GM23248 (cell line): ENCODE measurements around the gene PEX11B. TPM values are rescaled to one million over a fixed set of nuclear protein-coding genes. Genes with fewer than 3 reads are reported as not detected.

ENCODE experiments used
- DNase-seq: peaks from one replicate; pipeline ENCODE4 v3.0.0-alpha.2; 2015
- H2AFZ ChIP-seq: fragments of 200-600 bp; sonication (generic); 2 replicates; pipeline ENCODE4 v1.6.1; 2016; ENCODE audit warnings: antibody characterized with exemption
- H3F3A ChIP-seq: fragments of 200-600 bp; sonication (generic); 2 replicates; pipeline ENCODE4 v1.6.1; 2016; ENCODE audit warnings: mild to moderate bottlenecking, antibody characterized with exemption, mixed run types; ENCODE audit not compliant: insufficient read depth
- H3K27ac ChIP-seq: fragments of 200-600 bp; sonication (generic); 2 replicates; pipeline ENCODE4 v1.5.1; 2016; ENCODE audit warnings: mild to moderate bottlenecking
- H3K27me3 ChIP-seq: fragments of 200-600 bp; sonication (generic); replicated peaks from 2 replicates; pipeline ENCODE4 v1.6.1; 2016; ENCODE audit warnings: mild to moderate bottlenecking; ENCODE audit not compliant: insufficient read depth
- H3K36me3 ChIP-seq: fragments of 200-600 bp; sonication (generic); 2 replicates; pipeline ENCODE4 v1.6.1; 2016; ENCODE audit warnings: low read depth, mild to moderate bottlenecking
- H3K4me1 ChIP-seq: fragments of 200-600 bp; sonication (generic); 2 replicates; pipeline ENCODE4 v1.6.1; 2016; ENCODE audit warnings: mild to moderate bottlenecking; ENCODE audit not compliant: insufficient read depth
- H3K4me2 ChIP-seq: fragments of 200-600 bp; sonication (generic); one replicate; pipeline ENCODE4 v1.6.1; 2016; ENCODE audit warnings: mild to moderate bottlenecking; ENCODE audit not compliant: unreplicated experiment
- H3K4me3 ChIP-seq: fragments of 200-600 bp; sonication (generic); 2 replicates; pipeline ENCODE4 v1.5.1; 2016; ENCODE audit warnings: mild to moderate bottlenecking
- H3K79me2 ChIP-seq: fragments of 200-600 bp; sonication (generic); 2 replicates; pipeline ENCODE4 v1.6.1; 2016; ENCODE audit warnings: mild to moderate bottlenecking; ENCODE audit not compliant: insufficient read depth
- H3K9ac ChIP-seq: fragments of 200-600 bp; sonication (generic); 2 replicates; pipeline ENCODE4 v1.6.1; 2016; ENCODE audit warnings: mild to moderate bottlenecking
- H3K9me2 ChIP-seq: fragments of 200-600 bp; sonication (generic); 2 replicates; pipeline ENCODE4 v1.6.1; 2016; ENCODE audit warnings: mixed run types, mild to moderate bottlenecking, moderate library complexity; ENCODE audit not compliant: insufficient read depth
- H3K9me3 ChIP-seq: fragments of 200-600 bp; sonication (generic); one replicate; pipeline ENCODE4 v1.6.1; 2017; ENCODE audit warnings: low read depth
- H4K20me1 ChIP-seq: fragments of 200-600 bp; sonication (generic); 2 replicates; pipeline ENCODE4 v1.6.0; 2016; ENCODE audit not compliant: insufficient read depth
- EZH2 ChIP-seq: fragments of 200-600 bp; sonication (generic); IDR thresholded peaks from 2 replicates; pipeline ENCODE4 v1.6.1; 2018; ENCODE audit warnings: antibody characterized with exemption, mild to moderate bottlenecking; ENCODE audit not compliant: insufficient read depth, poor library complexity, severe bottlenecking
- EZH2phosphoT487 ChIP-seq: fragments of 200-600 bp; sonication (generic); IDR thresholded peaks from 2 replicates; pipeline ENCODE4 v1.6.1; 2018; ENCODE audit warnings: antibody characterized with exemption, moderate library complexity, mild to moderate bottlenecking, low read depth; ENCODE audit not compliant: insufficient read depth
- WGBS, 2 experiments: methylation state at CpG; one replicate each; pipeline ENCODE4 v1.1.6; 2015 to 2017; ENCODE audit warnings: low lambda C conversion rate in 2 of 2, low coverage in 1 of 2; ENCODE audit errors: missing lambda C conversion rate in 2 of 2; 5-methylcytosine and 5-hydroxymethylcytosine counted together
- in situ Hi-C: fragments of 300-500 bp; cut with MboI; formaldehyde crosslinking; loops from 2 replicates; pipeline ENCODE4 v1.15.0; 2020
- polyA plus RNA-seq: library from polyadenylated mRNA; unstranded; fragments of >200 nt; fragmentation: Nextera tagmentation; extraction: Ambion mirVana; gene quantifications from 2 replicates; pipeline ENCODE4 v1.2.1, GENCODE V29; 2016
- total RNA-seq: library from RNA; depleted of rRNA; stranded (reverse); fragments of >200 nt; shearing (Covaris generic); gene quantifications from 2 replicates; pipeline ENCODE4 v1.2.3, GENCODE V29; 2014

Gene PEX11B
- total and polyA plus RNA-seq, 2 experiments from 2014 or later = 32.2 to 37.1 TPM

DNA sequence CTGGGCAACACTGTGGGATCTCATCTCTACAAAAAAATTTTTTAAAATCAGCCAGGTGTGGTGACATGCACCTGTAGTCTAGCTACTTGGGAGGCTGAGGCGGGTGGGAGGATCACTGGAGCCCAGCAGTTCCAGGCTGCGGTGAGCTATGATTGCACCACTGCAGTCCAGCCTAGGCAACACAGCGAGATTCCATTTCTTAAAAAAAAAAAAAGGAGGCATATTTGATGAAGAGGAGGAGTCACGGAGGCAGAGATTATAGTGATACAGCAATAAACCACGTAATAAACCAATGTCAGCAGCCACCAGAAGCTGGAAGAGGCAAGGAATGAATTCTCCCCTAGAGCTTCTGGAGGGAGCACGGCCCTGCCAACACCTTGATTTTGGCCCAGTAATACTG lies 35.3 kb upstream of the PEX11B start:
- Histone ChIP-seq H3K36me3 (0 out of 2 replicates have a peak, but pooled peaks cover 6% of the 10 kb centered on the region), H3K27me3 (no peaks in the 10 kb centered on the region), H2AFZ (no peak overlapping the region), H3K4me1 (peaks cover 28% of the 10 kb centered on the region), H3K79me2 (peaks cover 84% of the 10 kb centered on the region), H3K9ac (no peak overlapping the region), H3K27ac (no peak overlapping the region), H3K9me3 (no peaks in the 10 kb centered on the region), H3K9me2 (no peaks in the 10 kb centered on the region), H3K4me2 (peak overlapping the region; percentile 24), H4K20me1 (no peaks in the 10 kb centered on the region), H3F3A (peaks cover 28% of the 10 kb centered on the region), H3K4me3 (0 out of 2 replicates have a peak overlapping the region, but pooled peaks have one; percentile 9)
- peak; percentile 43 for DNase-seq
- 25 to 32% methylated on average over 6 of the region's 6 CpGs for WGBS, 2 experiments
- no peak for TF ChIP-seq EZH2
- TF ChIP-seq EZH2phosphoT487 = no peak
- in situ Hi-C loops = no loop called here

DNA sequence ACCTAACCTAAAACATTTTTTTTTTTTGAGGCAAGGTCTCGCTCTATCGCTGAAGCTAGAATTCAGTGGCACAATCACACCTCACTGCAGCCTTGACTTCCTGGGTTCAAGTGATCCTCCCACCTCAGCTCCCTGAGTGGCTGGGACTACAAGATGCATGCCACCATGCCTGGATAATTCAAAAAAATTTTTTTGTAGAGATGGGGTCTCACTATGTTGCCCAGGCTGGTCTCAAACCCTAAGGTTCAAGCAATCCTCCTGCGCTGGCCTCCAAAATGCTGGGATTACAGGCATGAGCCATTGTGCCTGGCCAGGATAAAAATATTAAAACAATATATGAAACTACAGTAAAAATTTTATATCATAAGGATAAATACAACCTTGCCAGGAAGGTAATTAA lies 34.4 kb upstream of the PEX11B start:
- Histone ChIP-seq H3K4me1 (peaks cover 28% of the 10 kb centered on the region), H3K36me3 (0 out of 2 replicates have a peak, but pooled peaks cover 6% of the 10 kb centered on the region), H4K20me1 (no peaks in the 10 kb centered on the region), H3K9me3 (no peaks in the 10 kb centered on the region), H3K4me3 (no peak overlapping the region), H2AFZ (no peak overlapping the region), H3F3A (peaks cover 20% of the 10 kb centered on the region; the same call in 1 of the 2 replicates), H3K9ac (no peak overlapping the region), H3K9me2 (no peaks in the 10 kb centered on the region), H3K27me3 (no peaks in the 10 kb centered on the region), H3K27ac (no peak overlapping the region), H3K79me2 (peaks cover 94% of the 10 kb centered on the region), H3K4me2 (no peak overlapping the region)
- in situ Hi-C loops = no loop called here
- no peak for DNase-seq
- TF ChIP-seq EZH2 (no peak), EZH2phosphoT487 (no peak)
- WGBS, 2 experiments = 97 to 98% methylated on average over 3 of the region's 3 CpGs

DNA sequence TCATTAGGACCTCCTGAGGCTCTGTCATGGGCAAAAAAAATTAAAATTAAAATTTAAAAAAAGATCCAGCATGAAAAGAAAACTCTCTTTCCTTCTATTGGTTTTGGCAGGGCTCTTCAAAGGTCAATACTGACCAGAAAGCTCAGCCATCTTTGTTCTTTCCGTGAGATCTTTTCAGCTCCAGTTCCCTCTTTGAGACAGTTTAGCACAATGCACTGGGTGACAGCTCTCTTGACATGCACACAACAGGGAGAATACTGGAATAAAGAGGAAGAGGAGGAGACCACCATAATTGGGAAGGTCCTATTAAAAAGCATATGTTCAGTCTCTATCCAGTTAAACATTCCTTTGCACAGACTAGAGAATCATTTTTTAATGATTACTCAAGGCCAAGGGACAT lies 33.0 kb upstream of the PEX11B start:
- H3K79me2 ChIP-seq = peaks cover 100% of the 10 kb centered on the region
- TF ChIP-seq EZH2 (no peak), EZH2phosphoT487 (no peak)
- in situ Hi-C loops = no loop called here

GRCh38 chr1:145949219-145949618 lies 30.7 kb upstream of the PEX11B start:
- no peaks in the 10 kb centered on the region for H3K27me3 ChIP-seq

More for the DNA sequence above, 33.0 kb upstream of the PEX11B start:
- Histone ChIP-seq H2AFZ (no peak overlapping the region), H3K4me2 (no peak overlapping the region), H3K27me3 (no peaks in the 10 kb centered on the region), H3K36me3 (0 out of 2 replicates have a peak, but pooled peaks cover 6% of the 10 kb centered on the region), H3K9me3 (no peaks in the 10 kb centered on the region), H3F3A (peaks cover 14% of the 10 kb centered on the region; the same call in 1 of the 2 replicates), H3K4me3 (no peak overlapping the region), H4K20me1 (no peaks in the 10 kb centered on the region), H3K9ac (no peak overlapping the region), H3K4me1 (peaks cover 26% of the 10 kb centered on the region), H3K9me2 (no peaks in the 10 kb centered on the region), H3K27ac (no peak overlapping the region)
- WGBS, 2 experiments = 97% methylated on average over 1 of the region's 1 CpG
- DNase-seq = no peak

More at GRCh38 chr1:145949219-145949618, 30.7 kb upstream of the PEX11B start:
- Histone ChIP-seq H3K36me3 (peaks cover 8% of the 10 kb centered on the region; the same call in 1 of the 2 replicates), H3K9ac (no peak overlapping the region), H3K27ac (no peak overlapping the region), H3K4me1 (peaks cover 3% of the 10 kb centered on the region), H3K9me3 (no peaks in the 10 kb centered on the region), H4K20me1 (no peaks in the 10 kb centered on the region), H2AFZ (no peak overlapping the region), H3K9me2 (no peaks in the 10 kb centered on the region), H3K4me2 (no peak overlapping the region), H3F3A (no peaks in the 10 kb centered on the region), H3K79me2 (peaks cover 100% of the 10 kb centered on the region), H3K4me3 (no peak overlapping the region)
- WGBS, 2 experiments = 71 to 74% methylated on average over 4 of the region's 4 CpGs
- peak; percentile 20 for DNase-seq
- in situ Hi-C loops = no loop called here
- TF ChIP-seq EZH2phosphoT487 (no peak), EZH2 (no peak)
